Activated CD4-positive, alpha-beta memory T cell treated with anti-CD3 and anti-CD28 coated beads, Interleukin-2, amount 10 ng/mL, durations not matched to agents 7 days and 5 days (primary cell): ENCODE results near the gene SEMA6C. TPM values are rescaled to one million over a fixed set of nuclear protein-coding genes. Genes with fewer than 3 reads are reported as not detected.
"Not testable (repeated sequence)": the region's sequence is repeated elsewhere in the genome, so short reads cannot be mapped to it uniquely, and the experiment has no call there.

ENCODE experiments used
- CTCF ChIA-PET: fragments of 350-600 bp; sonication (Branson Sonifier 250); formaldehyde crosslinking; loops from one replicate; lab custom pipeline; 2021; ENCODE audit warnings: antibody characterized with exemption, inconsistent platforms; lab: Charles Lee
- POLR2A ChIA-PET: fragments of 350-600 bp; sonication (Branson Sonifier 250); formaldehyde crosslinking; loops from one replicate; lab custom pipeline; 2021; ENCODE audit warnings: antibody characterized with exemption; lab: Charles Lee
- DNase-seq: peaks from one replicate; pipeline ENCODE4 v3.0.0-alpha.2; 2020
- H3K27ac Mint-ChIP-seq: one replicate; pipeline ENCODE4 v1.8.0; 2021; ENCODE audit warnings: mild to moderate bottlenecking, mixed read lengths
- H3K27me3 Mint-ChIP-seq: one replicate; pipeline ENCODE4 v1.8.0; 2021; ENCODE audit warnings: mixed read lengths
- H3K36me3 Mint-ChIP-seq: one replicate; pipeline ENCODE4 v1.8.0; 2021; ENCODE audit warnings: low read depth, mixed read lengths
- H3K4me1 Mint-ChIP-seq: one replicate; pipeline ENCODE4 v1.8.0; 2021; ENCODE audit warnings: mixed read lengths
- H3K4me3 Mint-ChIP-seq: one replicate; pipeline ENCODE4 v1.8.0; 2021; ENCODE audit warnings: mild to moderate bottlenecking, mixed read lengths
- H3K9me3 Mint-ChIP-seq: one replicate; pipeline ENCODE4 v1.8.0; 2021; ENCODE audit warnings: mixed read lengths
- total RNA-seq, 2 experiments: library from RNA; stranded (reverse); gene quantifications; one replicate each; pipeline ENCODE4 v1.2.3, GENCODE V29; 2021

Gene SEMA6C
- total RNA-seq, result 1 to 10 TPM; 1.8 to 2.3 TPM

GRCh38 chr1:151146412-151147131 is at the start of gene SEMA6C:
SEMA6C (minus strand) TSS chr1:151146631; CDS start chr1:151142621, 4,010 bp downstream.
- Mint-ChIP-seq H3K9me3 (no peaks in the 10 kb centered on the region), H3K4me3 (peak within 1 kb of the TSS; percentile 93), H3K27ac (no peak within 1 kb of the TSS), H3K27me3 (peaks cover 14% of the 10 kb centered on the region), H3K36me3 (no peaks in the 10 kb centered on the region), H3K4me1 (peaks cover 11% of the 10 kb centered on the region)
- DNase-seq, result peak; percentile 89
- POLR2A ChIA-PET, result interaction anchor here (1.0 to 6.4 kb wide), 4 partner anchors 10 to 519 kb away, joined by 3 to 22 read pairs (median 4); partner anchors contain the start of genes GABPB2 and TNFAIP8L2
- CTCF ChIA-PET, result interaction anchor here (0.9 to 2.7 kb wide), 3 partner anchors 10 to 122 kb away, joined by 6 to 18 read pairs (median 7); partner anchors contain the start of gene TNFAIP8L2

GRCh38 chr1:151194894-151195594 is 48.6 kb upstream of the SEMA6C start:
- CTCF ChIA-PET, result interaction anchor here (0.8 to 2.5 kb wide), 5 partner anchors 57 to 180 kb away, joined by 3 to 9 read pairs (median 3); no protein-coding TSS in a partner anchor
- DNase-seq, result not testable (repeated sequence)
- peaks cover 30% of the 10 kb centered on the region for H3K4me1 Mint-ChIP-seq

GRCh38 chr1:151193856-151194255 is 47.4 kb upstream of the SEMA6C start:
- Mint-ChIP-seq H3K9me3 (no peaks in the 10 kb centered on the region), H3K27ac (no peak overlapping the region), H3K36me3 (peaks cover 10% of the 10 kb centered on the region), H3K4me1 (peaks cover 35% of the 10 kb centered on the region), H3K27me3 (peaks cover 7% of the 10 kb centered on the region), H3K4me3 (no peak overlapping the region)
- no peak for DNase-seq
- ChIA-PET POLR2A (no interaction called here), CTCF (interaction anchor here (0.9 kb wide), 1 partner anchor 147 kb away, joined by 5 read pairs; no protein-coding TSS in a partner anchor)

More at GRCh38 chr1:151194894-151195594, 48.6 kb upstream of the SEMA6C start:
- H3K27ac Mint-ChIP-seq, H3K9me3 Mint-ChIP-seq, H3K27me3 Mint-ChIP-seq, H3K4me3 Mint-ChIP-seq: not testable (repeated sequence)
- POLR2A ChIA-PET, result interaction anchor here (0.8 kb wide), 1 partner anchor 204 kb away, joined by 4 read pairs; the partner anchor contains the start of gene PSMB4
- peaks cover 18% of the 10 kb centered on the region for H3K36me3 Mint-ChIP-seq

GRCh38 chr1:151193304-151193703 is 46.9 kb upstream of the SEMA6C start:
- no peak overlapping the region for H3K27ac Mint-ChIP-seq
- POLR2A ChIA-PET, result no interaction called here
- no peak overlapping the region for H3K4me3 Mint-ChIP-seq
- H3K27me3 Mint-ChIP-seq, result peaks cover 7% of the 10 kb centered on the region
- DNase-seq, result no peak
- H3K4me1 Mint-ChIP-seq, result peaks cover 40% of the 10 kb centered on the region
- H3K9me3 Mint-ChIP-seq, result no peaks in the 10 kb centered on the region
- CTCF ChIA-PET, result interaction anchor here (0.7 kb wide), 1 partner anchor 223 kb away, joined by 3 read pairs; no protein-coding TSS in a partner anchor
- peaks cover 6% of the 10 kb centered on the region for H3K36me3 Mint-ChIP-seq

- Mint-ChIP-seq H3K4me3 (no peak overlapping the region), H3K27me3 (peaks cover 7% of the 10 kb centered on the region), H3K27ac (no peak overlapping the region), H3K4me1 (peaks cover 36% of the 10 kb centered on the region), H3K9me3 (no peaks in the 10 kb centered on the region), H3K36me3 (peaks cover 4% of the 10 kb centered on the region)
- ChIA-PET CTCF (interaction anchor here (0.8 kb wide), 1 partner anchor 35 kb away, joined by 4 read pairs; no protein-coding TSS in a partner anchor), POLR2A (interaction anchor here (1.2 kb wide), 1 partner anchor 26 kb away, joined by 3 read pairs; the partner anchor contains the start of gene SCNM1)
- DNase-seq, result no peak
Measured at GRCh38 chr1:151192047-151192446, 45.6 kb upstream of the SEMA6C start.

GRCh38 chr1:151189637-151190445 is 43.4 kb upstream of the SEMA6C start, which contains the start of gene VPS72:
VPS72 (minus strand) TSS chr1:151190197; CDS start chr1:151190121, 76 bp downstream.
- Mint-ChIP-seq H3K27ac (peak within 1 kb of the TSS; percentile 95), H3K36me3 (peaks cover 16% of the 10 kb centered on the region), H3K4me3 (peak within 1 kb of the TSS; percentile 100), H3K9me3 (no peaks in the 10 kb centered on the region), H3K4me1 (peaks cover 35% of the 10 kb centered on the region), H3K27me3 (peaks cover 3% of the 10 kb centered on the region)
- ChIA-PET POLR2A (interaction anchor here (0.6 to 3.6 kb wide), 33 partner anchors 9 to 827 kb away, joined by 3 to 37 read pairs (median 4); partner anchors contain the start of genes CDC42SE1, LYSMD1, MINDY1 and PI4KB), CTCF (interaction anchor here (0.6 to 2.2 kb wide), 10 partner anchors 9 to 851 kb away, joined by 3 to 9 read pairs (median 4); partner anchors contain the start of genes PIP5K1A, TMOD4 and TNFAIP8L2)
- peak; percentile 89 for DNase-seq

GRCh38 chr1:151188667-151189066 is 42.2 kb upstream of the SEMA6C start:
- peaks cover 25% of the 10 kb centered on the region for H3K36me3 Mint-ChIP-seq
- peaks cover 35% of the 10 kb centered on the region for H3K4me1 Mint-ChIP-seq
- H3K4me3 Mint-ChIP-seq, result peak overlapping the region; percentile 100
- not testable (repeated sequence) for DNase-seq, H3K27me3 Mint-ChIP-seq, H3K9me3 Mint-ChIP-seq
- ChIA-PET CTCF (interaction anchor here (0.8 to 2.2 kb wide), 5 partner anchors 8 to 63 kb away, joined by 3 to 6 read pairs (median 4); partner anchors contain the start of gene PIP5K1A), POLR2A (interaction anchor here (0.8 to 3.6 kb wide), 6 partner anchors 10 to 79 kb away, joined by 3 to 37 read pairs (median 4); partner anchors contain the start of genes LYSMD1, SCNM1 and TNFAIP8L2)
- H3K27ac Mint-ChIP-seq, result peak overlapping the region; percentile 2

GRCh38 chr1:151187205-151187604 is 40.8 kb upstream of the SEMA6C start:
- no peak overlapping the region for H3K27ac Mint-ChIP-seq
- POLR2A ChIA-PET, result interaction anchor here (1.2 kb wide), 1 partner anchor 94 kb away, joined by 3 read pairs; no protein-coding TSS in a partner anchor
- CTCF ChIA-PET, result interaction anchor here (1.8 kb wide), 1 partner anchor 65 kb away, joined by 4 read pairs; no protein-coding TSS in a partner anchor
- H3K4me1 Mint-ChIP-seq, result peaks cover 35% of the 10 kb centered on the region
- DNase-seq, result no peak
- no peak overlapping the region for H3K4me3 Mint-ChIP-seq
- no peaks in the 10 kb centered on the region for H3K27me3 Mint-ChIP-seq
- no peaks in the 10 kb centered on the region for H3K9me3 Mint-ChIP-seq
- peaks cover 37% of the 10 kb centered on the region for H3K36me3 Mint-ChIP-seq

GRCh38 chr1:151184211-151184610 is 37.8 kb upstream of the SEMA6C start:
- Mint-ChIP-seq H3K27me3 (no peaks in the 10 kb centered on the region), H3K36me3 (peaks cover 49% of the 10 kb centered on the region), H3K9me3 (no peaks in the 10 kb centered on the region), H3K4me1 (peaks cover 18% of the 10 kb centered on the region), H3K27ac (no peak overlapping the region), H3K4me3 (no peak overlapping the region)
- POLR2A ChIA-PET, result interaction anchor here (0.7 kb wide), 1 partner anchor 232 kb away, joined by 4 read pairs; no protein-coding TSS in a partner anchor
- no peak for DNase-seq
- CTCF ChIA-PET, result no interaction called here

GRCh38 chr1:151176514-151177045 is 30.1 kb upstream of the SEMA6C start:
- H3K27me3 Mint-ChIP-seq, result no peaks in the 10 kb centered on the region
- DNase-seq, result no peak
- CTCF ChIA-PET, result interaction anchor here (0.6 to 1.6 kb wide), 5 partner anchors 8 to 176 kb away, joined by 3 to 6 read pairs (median 4); partner anchors contain the start of gene VPS72
- H3K4me1 Mint-ChIP-seq, result no peaks in the 10 kb centered on the region
- no peaks in the 10 kb centered on the region for H3K9me3 Mint-ChIP-seq
- no peak overlapping the region for H3K27ac Mint-ChIP-seq
- POLR2A ChIA-PET, result interaction anchor here (1.0 kb wide), 2 partner anchors 10 to 20 kb away, joined by 3 to 4 read pairs; partner anchors contain the start of genes SCNM1 and TNFAIP8L2
- H3K4me3 Mint-ChIP-seq, result no peak overlapping the region
- peaks cover 61% of the 10 kb centered on the region for H3K36me3 Mint-ChIP-seq

GRCh38 chr1:151175863-151176262 is 29.4 kb upstream of the SEMA6C start, which contains the start of gene TMOD4:
TMOD4 (minus strand) TSS chr1:151175981; CDS start chr1:151174875, 1,106 bp downstream.
- Mint-ChIP-seq H3K27me3 (no peaks in the 10 kb centered on the region), H3K27ac (no peak within 1 kb of the TSS), H3K4me3 (no peak within 1 kb of the TSS), H3K4me1 (no peaks in the 10 kb centered on the region), H3K36me3 (peaks cover 61% of the 10 kb centered on the region), H3K9me3 (no peaks in the 10 kb centered on the region)
- DNase-seq, result no peak
- ChIA-PET POLR2A (interaction anchor here (1.0 kb wide), 2 partner anchors 10 to 19 kb away, joined by 3 to 4 read pairs; partner anchors contain the start of genes SCNM1 and TNFAIP8L2), CTCF (interaction anchor here (1.2 to 1.6 kb wide), 2 partner anchors 14 to 21 kb away, joined by 3 to 6 read pairs; partner anchors contain the start of gene VPS72)
